Heart left ventricle (tissue), 16 donors: Measurements from ENCODE around the gene IQUB. TPM values are rescaled to one million over a fixed set of nuclear protein-coding genes. Genes with fewer than 3 reads are reported as not detected.

Experiments used
- ATAC-seq, 4 donors: fragments of 200-7000 bp; cut with Tn5 transposase; one replicate each; pipeline ENCODE4 v1.9.1; 2020 to 2022; ENCODE audit warnings: moderate library complexity in 4 of 4, mild to moderate bottlenecking in 3 of 4, moderate number of reproducible peaks in 1 of 4
- DNase-seq, 5 donors: peaks; one replicate each; pipeline ENCODE4 v3.0.0-alpha.2; 2020
- H3K27ac ChIP-seq, 12 donors: fragments of 200-600 bp; sonication (generic) in 4 of 12; one replicate each; pipeline versions ENCODE4 v1.5.0 to v1.8.0; 2016 to 2022; ENCODE audit warnings: mild to moderate bottlenecking in 2 of 12
- H3K27me3 ChIP-seq, 9 donors: fragments of 200-600 bp; sonication (generic) in 2 of 9; one replicate each; pipeline versions ENCODE4 v1.5.1 to v1.8.0; 2016 to 2022; ENCODE audit warnings: mild to moderate bottlenecking in 3 of 9
- H3K36me3 ChIP-seq, 9 donors: fragments of 200-600 bp; sonication (generic) in 2 of 9; one replicate each; pipeline versions ENCODE4 v1.5.0 to v1.8.0; 2018 to 2022; ENCODE audit warnings: mild to moderate bottlenecking in 2 of 9
- H3K4me1 ChIP-seq, 12 donors: fragments of 200-600 bp; sonication (generic) in 4 of 12; one replicate each; pipeline versions ENCODE4 v1.5.0 to v1.8.0; 2016 to 2022; ENCODE audit warnings: mild to moderate bottlenecking in 3 of 12
- H3K4me3 ChIP-seq, 12 donors: fragments of 200-600 bp; sonication (generic) in 4 of 12; one replicate each; pipeline versions ENCODE4 v1.5.0 to v1.8.0; 2017 to 2022; ENCODE audit warnings: mild to moderate bottlenecking in 9 of 12, moderate library complexity in 4 of 12
- H3K9me3 ChIP-seq, 12 donors: fragments of 200-600 bp; sonication (generic) in 4 of 12; one replicate each; pipeline versions ENCODE4 v1.5.0 to v1.8.0; 2016 to 2022; ENCODE audit warnings: mild to moderate bottlenecking in 1 of 12
- CTCF ChIP-seq, 12 donors: fragments of 200-600 bp; sonication (generic) in 4 of 12; IDR thresholded peaks; one replicate each; pipeline versions ENCODE4 v1.5.0 to v1.8.0; 2018 to 2022; ENCODE audit warnings: antibody characterized with exemption in 12 of 12, mild to moderate bottlenecking in 5 of 12
- POLR2A ChIP-seq, 2 donors: fragments of 450-650 bp; IDR thresholded peaks; one replicate each; pipeline ENCODE4 v1.6.1; 2017; ENCODE audit warnings: antibody characterized with exemption in 2 of 2, mild to moderate bottlenecking in 2 of 2, moderate library complexity in 2 of 2
- WGBS, 4 donors: extraction: QIAGEN DNeasy Blood & Tissue Kit in 2 of 4; methylation state at CpG; one replicate each; pipeline versions ENCODE4 v1.1.5 to v1.1.7; 2013 to 2018; 5-methylcytosine and 5-hydroxymethylcytosine counted together
- intact Hi-C, 10 donors: fragments of 100-400 bp; cut with DNase I; formaldehyde crosslinking; loops; one replicate each; pipeline versions ENCODE4 v1.11.1 to v1.14.2; 2022
- long read RNA-seq, 3 donors: library from polyadenylated mRNA; unstranded; transcript quantifications; one replicate each; pipeline ENCODE4 v2.0.0, GENCODE V29; 2020 to 2021
- polyA plus RNA-seq, 2 donors: library from polyadenylated mRNA; stranded (reverse); fragments of 200-250 nt; gene quantifications; one replicate each; pipeline ENCODE4 v1.2.3, GENCODE V29; 2013
- total RNA-seq, 9 donors: library from RNA; depleted of rRNA in 2 of 9; stranded (reverse); fragments of >200 nt in 2 of 9; fragmentation: NEBNext Ultra II Directional in 3 of 9; extraction: Animal tissue kit (Norgen Biotek cat#: 25700) in 3 of 9; gene quantifications; one replicate each; pipeline versions ENCODE4 v1.1.0 to v1.2.4, GENCODE V29; 2016 to 2023
- donor health status: ischemic (EF 13 %, LVEDD 7.1; RV severe dilation, severe dysfunction).
- donor health status: healthy with polysubstance abuse.
- donor health status: DM: no; HTN: yes; CAD: no.
- donor health status: DM: no; HTN: no; CAD: no.
- donor health status: ischemic (EF 25% LVEDD 6.9; RV normal size, moderate dysfunction).
- donor health status: ischemic (EF 25% LVEDD 5.7; RV mildly dilated, moderate dysfunction).
- donor health status: healthy.
- donor health status: DM: yes; HTN: yes; CAD: no.
- donor health status: ischemic (EF 35%, LVEDD 5.7; RV mildly dilated, moderate dysfunction).
- donor health status: nonischemic (EF 11% LVEDD 7.7; RV severe dilation, severe dysfunction).
- donor health status: DM: yes; HTN: yes; CAD: no.
- donor health status: PGD.
- donor health status: ischemic (EF 29% LVEDD 5.4; RV normal size, mild dysfunction).
- donor health status: nonischemic (EF 23%, LVEDD 6.1; RV moderate dilation, normal function).

Gene IQUB
- 1 to 10 TPM in 1 of 9 donors, under 1 TPM in 8; 0.24 to 1.3 (median 0.63) TPM for total RNA-seq
- under 1 TPM in 1 of 2 donors, not detected in 1; 0.19 TPM for polyA plus RNA-seq
- long read RNA-seq, donor 1, partial matches to known transcripts = 0 of 1 reads
- long read RNA-seq, donor 1, other reads (novel, unspliced or antisense) = 1 of 1 reads
- long read RNA-seq, donor 2, partial matches to known transcripts = 0 of 2 reads
- long read RNA-seq, donor 2, other reads (novel, unspliced or antisense) = 2 of 2 reads
- long read RNA-seq, donor 3 = 0 reads

GRCh38 chr7:123534383-123535260, at the start of gene IQUB:
IQUB (minus strand) TSS chr7:123534595; CDS start chr7:123512340, 22,255 bp downstream.
- H3K36me3 ChIP-seq = peaks cover 0 to 6% (median 0%) of the 10 kb centered on the region in 9 donors
- 1 to 2% (median 1%) methylated on average over 53 to 54 of the region's 54 CpGs for WGBS, 4 donors
- ATAC-seq (peak; percentile 95 to 97 (median 96)), DNase-seq (peak; percentile 98 to 99 (median 99))
- peaks cover 0 to 18% (median 10%) of the 10 kb centered on the region in 12 donors for H3K4me1 ChIP-seq
- peak within 1 kb of the TSS in 11 of 12 donors; percentile 77 to 92 (median 85) for H3K27ac ChIP-seq
- TF ChIP-seq POLR2A (IDR thresholded peaks at IDR 0.05) = peak in 1 of 2 donors; percentile 14
- TF ChIP-seq CTCF (IDR thresholded peaks at IDR 0.05) = no peak
- no peaks in the 10 kb centered on the region for H3K9me3 ChIP-seq
- intact Hi-C loops = loop anchor here in 7 of 10 donors (1.0 to 5.0 kb wide), 6 partner anchors 22 to 214 kb away; partner anchors contain the start of genes NDUFA5 (in 3 of the 7) and WASL (in 1 of the 7)
- H3K4me3 ChIP-seq = peak within 1 kb of the TSS; percentile 19 to 68 (median 62)
- peaks cover 0 to 4% (median 0%) of the 10 kb centered on the region in 9 donors for H3K27me3 ChIP-seq

GRCh38 chr7:123583821-123584220, 49.4 kb upstream of the IQUB start:
- WGBS, 4 donors = 71 to 79% (median 78%) methylated on average over 4 of the region's 4 CpGs
- H3K27ac ChIP-seq = no peak overlapping the region
- H3K27me3 ChIP-seq = no peaks in the 10 kb centered on the region
- H3K4me3 ChIP-seq = no peak overlapping the region
- no peak for DNase-seq
- H3K36me3 ChIP-seq = no peaks in the 10 kb centered on the region
- no peaks in the 10 kb centered on the region for H3K4me1 ChIP-seq
- intact Hi-C loops = loop anchor here in 9 of 10 donors (2.0 to 10.0 kb wide), 7 partner anchors 101 to 288 kb away; no protein-coding TSS in a partner anchor
- no peak for ATAC-seq
- TF ChIP-seq CTCF (IDR thresholded peaks at IDR 0.05) (no peak), POLR2A (IDR thresholded peaks at IDR 0.05) (no peak)
- H3K9me3 ChIP-seq = no peaks in the 10 kb centered on the region

- peak in 1 of 4 donors; percentile 20 for ATAC-seq
- H3K27ac ChIP-seq = peak overlapping the region in 2 of 12 donors; percentile 2 to 17
Measured at GRCh38 chr7:123581162-123581459, 46.7 kb upstream of the IQUB start.

More at GRCh38 chr7:123581162-123581459, 46.7 kb upstream of the IQUB start:
- intact Hi-C loops = loop anchor here in 8 of 10 donors (2.0 to 10.0 kb wide), 7 partner anchors 104 to 292 kb away; no protein-coding TSS in a partner anchor
- WGBS, 4 donors = 11 to 20% (median 17%) methylated on average over 2 of the region's 2 CpGs
- no peak overlapping the region for H3K4me3 ChIP-seq
- DNase-seq = no peak
- no peaks in the 10 kb centered on the region for H3K27me3 ChIP-seq
- no peaks in the 10 kb centered on the region for H3K9me3 ChIP-seq
- H3K36me3 ChIP-seq = no peaks in the 10 kb centered on the region
- TF ChIP-seq POLR2A (IDR thresholded peaks at IDR 0.05) (no peak), CTCF (IDR thresholded peaks at IDR 0.05) (peak in 1 of 12 donors; percentile 21)
- H3K4me1 ChIP-seq = no peaks in the 10 kb centered on the region
